ENCODE data around the gene CINP. TPM values are rescaled to one million over a fixed set of nuclear protein-coding genes. Genes with fewer than 3 reads are reported as not detected.

The CINP gene
- total RNA-seq: 10 to 100 TPM; 49.2 to 76.9 TPM

GRCh38 chr14:102362545-102363181, at the start of gene CINP, which contains the start of gene TECPR2:
TSS of gene CINP (minus strand) at chr14:102362890. CDS start at chr14:102362851, 39 bp downstream.
TSS of gene TECPR2 (plus strand) at chr14:102362941. CDS start at chr14:102376722, 13,781 bp downstream.

DNA sequence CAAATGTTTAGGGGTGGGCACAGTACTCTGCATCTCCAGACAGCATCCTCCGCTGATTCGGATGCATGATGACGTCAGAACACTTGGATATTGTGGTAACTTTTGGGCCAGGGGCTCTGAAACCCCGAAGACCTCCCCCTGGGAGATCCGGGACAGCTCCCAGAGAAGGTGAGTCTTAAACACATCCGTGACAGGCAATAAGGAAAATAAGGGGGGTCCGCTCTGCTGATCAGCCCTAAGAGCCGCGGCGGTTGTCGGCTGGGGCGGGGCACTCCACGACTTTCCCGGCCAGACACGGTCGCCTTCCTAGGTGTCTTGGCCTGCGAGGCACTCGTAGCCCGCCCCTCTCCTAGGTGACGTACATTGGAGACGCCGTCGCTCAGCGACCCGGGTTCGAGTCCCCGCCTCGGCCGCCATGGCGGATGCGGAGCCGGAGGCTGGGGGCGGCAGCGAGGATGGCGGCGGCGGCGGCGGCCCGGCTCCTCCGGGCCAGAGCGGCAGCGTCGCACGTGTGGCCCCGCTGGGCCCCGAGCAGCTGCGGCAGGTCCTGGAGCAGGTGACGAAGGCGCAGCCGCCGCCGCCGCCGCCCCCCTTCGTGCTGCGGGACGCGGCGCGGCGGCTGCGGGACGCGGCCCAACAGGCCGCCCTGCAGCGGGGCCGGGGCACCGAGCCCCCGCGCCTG, 43.2 kb downstream of the CINP start, which contains the start of gene ZNF839:
Gene ZNF839, plus strand, starts transcription at position 396 of the 682 bp plus-strand sequence. Its CDS starts 20 bp downstream, at position 416.

GRCh38 chr14:102304611-102305506, 57.8 kb downstream of the CINP start, which contains the start of gene MOK:
TSS of gene MOK (minus strand) at chr14:102305164. CDS start at chr14:102304968, 196 bp downstream.

Other genes with a start within 250 kb of the CINP start
- gene WDR20, start 223.0 kb downstream of the CINP start, total RNA-seq: 10 to 100 TPM; 13.8 to 15.7 TPM
- 10 to 100 TPM; 39.3 to 89.5 TPM for gene MOK, start 57.7 kb downstream of the CINP start, total RNA-seq
- 10 to 100 TPM; 10.7 to 13.4 TPM for gene ZNF839, start 43.1 kb downstream of the CINP start, total RNA-seq
- 10 to 100 TPM; 25.0 to 59.2 TPM for gene TECPR2, start 51 bp upstream of the CINP start, total RNA-seq
- gene ANKRD9, start 146.9 kb upstream of the CINP start, total RNA-seq: 100 to 1,000 TPM in 1 of 2 donors, 10 to 100 TPM in 1; 99.8 to 106 TPM
- 10 to 100 TPM in 1 of 2 donors, 1 to 10 TPM in 1; 9.6 to 14.0 TPM for gene RCOR1, start 229.8 kb upstream of the CINP start, total RNA-seq